Neural cell (in vitro differentiated cells): ENCODE data around the gene TSPEAR. TPM values are rescaled to one million over a fixed set of nuclear protein-coding genes. Genes with fewer than 3 reads are reported as not detected.

Source experiments
- H2AFZ ChIP-seq: fragments of 200-600, 300-800 bp; sonication (generic), shearing (Covaris generic); 2 replicates; pipeline ENCODE4 v1.6.0; 2014; ENCODE audit warnings: low read depth, mild to moderate bottlenecking, antibody characterized with exemption, low read length, moderate library complexity
- H3F3A ChIP-seq: fragments of 200-600 bp; shearing (Covaris generic); 2 replicates; pipeline ENCODE4 v1.6.1; 2016; ENCODE audit warnings: mild to moderate bottlenecking, moderate library complexity, mixed read lengths, antibody characterized with exemption, low read length; ENCODE audit not compliant: insufficient read depth, poor library complexity, severe bottlenecking
- H3K27ac ChIP-seq: fragments of 200-600, 300-800 bp; sonication (generic), shearing (Covaris generic); 2 replicates; pipeline ENCODE4 v1.5.1; 2014; ENCODE audit warnings: mild to moderate bottlenecking, low read length, moderate library complexity
- H3K27me3 ChIP-seq: fragments of 300-800, 200-600 bp; sonication (generic), shearing (Covaris generic); 2 replicates; pipeline ENCODE4 v1.6.0; 2014; ENCODE audit warnings: mild to moderate bottlenecking, low read depth, low read length, moderate library complexity; ENCODE audit not compliant: insufficient read depth
- H3K36me3 ChIP-seq: fragments of 300-800, 200-600 bp; sonication (generic), shearing (Covaris generic); 2 replicates; pipeline ENCODE4 v1.5.1; 2014; ENCODE audit warnings: mild to moderate bottlenecking, antibody characterized with exemption, low read length, moderate library complexity; ENCODE audit not compliant: insufficient read depth
- H3K4me2 ChIP-seq: fragments of 300-800, 200-600 bp; sonication (generic), shearing (Covaris generic); 2 replicates; pipeline ENCODE4 v1.6.0; 2014; ENCODE audit warnings: mild to moderate bottlenecking, low read length
- H3K4me3 ChIP-seq: fragments of 300-800, 200-600 bp; sonication (generic), shearing (Covaris generic); 2 replicates; pipeline ENCODE4 v1.5.1; 2014; ENCODE audit warnings: mild to moderate bottlenecking, low read length, moderate library complexity
- H3K79me2 ChIP-seq: fragments of 200-600 bp; shearing (Covaris generic); replicated peaks from 2 replicates; pipeline ENCODE4 v1.6.0; 2014; ENCODE audit warnings: mild to moderate bottlenecking, low read length, moderate library complexity; ENCODE audit not compliant: insufficient read depth
- H3K9ac ChIP-seq: fragments of 300-800, 200-600 bp; sonication (generic), shearing (Covaris generic); 2 replicates; pipeline ENCODE4 v1.6.1; 2016; ENCODE audit warnings: mild to moderate bottlenecking, low read length, mixed read lengths
- H3K9me2 ChIP-seq: fragments of 200-600 bp; shearing (Covaris generic); 2 replicates; pipeline ENCODE4 v1.6.1; 2016; ENCODE audit warnings: mild to moderate bottlenecking, low read length, mixed read lengths; ENCODE audit not compliant: insufficient read depth
- H3K9me3 ChIP-seq: fragments of 200-600, 300-800 bp; sonication (generic), shearing (Covaris generic); 2 replicates; pipeline ENCODE4 v1.6.1; 2016; ENCODE audit warnings: mild to moderate bottlenecking, mixed run types, low read length, moderate library complexity, mixed read lengths
- H4K20me1 ChIP-seq: fragments of 200-600 bp; shearing (Covaris generic); 2 replicates; pipeline ENCODE4 v1.6.1; 2016; ENCODE audit warnings: mild to moderate bottlenecking, mixed run types; ENCODE audit not compliant: insufficient read depth
- EP300 ChIP-seq: fragments of 450-650 bp; conservative IDR thresholded peaks from 2 replicates; pipeline ENCODE4 v1.6.1; 2014; ENCODE audit warnings: antibody characterized with exemption, mild to moderate bottlenecking, moderate library complexity; ENCODE audit not compliant: poor library complexity, severe bottlenecking
- EZH2 ChIP-seq: fragments of 200-600, 300-800 bp; shearing (Covaris generic), sonication (generic); IDR thresholded peaks from 2 replicates; pipeline ENCODE4 v1.6.1; 2014; ENCODE audit warnings: antibody characterized with exemption, low read length, borderline replicate concordance, mild to moderate bottlenecking; ENCODE audit not compliant: insufficient read depth, poor library complexity, severe bottlenecking
- MXI1 ChIP-seq: fragments of 450-650 bp; conservative IDR thresholded peaks from 2 replicates; pipeline ENCODE4 v1.6.1; 2014; ENCODE audit warnings: antibody characterized with exemption, mild to moderate bottlenecking; ENCODE audit not compliant: poor library complexity, severe bottlenecking
- POLR2AphosphoS5 ChIP-seq: IDR thresholded peaks from 2 replicates; pipeline ENCODE4 v1.6.1; 2012
- RAD21 ChIP-seq: fragments of 450-650 bp; conservative IDR thresholded peaks from 2 replicates; pipeline ENCODE4 v1.6.1; 2014; ENCODE audit warnings: antibody characterized with exemption, mild to moderate bottlenecking, moderate library complexity
- REST ChIP-seq: IDR thresholded peaks from 2 replicates; pipeline ENCODE4 v1.6.1; 2012; ENCODE audit warnings: borderline replicate concordance
- SMC3 ChIP-seq: fragments of 450-650 bp; conservative IDR thresholded peaks from 2 replicates; pipeline ENCODE4 v1.6.1; 2014; ENCODE audit warnings: antibody characterized with exemption, mild to moderate bottlenecking, moderate library complexity; ENCODE audit not compliant: poor library complexity
- TAF1 ChIP-seq: IDR thresholded peaks from 2 replicates; pipeline ENCODE4 v1.6.1; 2012; ENCODE audit warnings: low read depth
- polyA plus RNA-seq: library from polyadenylated mRNA; depleted of rRNA; stranded (reverse); fragments of >200 nt; gene quantifications from 2 replicates; pipeline ENCODE4 v1.2.3, GENCODE V29; 2014
- TF ChIP-seq, protein P1 (sequence below): fragments of 450-650 bp; IDR thresholded peaks from 2 replicates; pipeline ENCODE4 v1.5.1; 2014; ENCODE audit warnings: antibody characterized with exemption, mild to moderate bottlenecking, moderate library complexity; ENCODE audit not compliant: poor library complexity, severe bottlenecking

The TSPEAR gene
- polyA plus RNA-seq, 1 donor from 2014 or later: 0.19 TPM

- no peak overlapping the region for H3K4me3 ChIP-seq
- no peaks in the 10 kb centered on the region for H3K9me2 ChIP-seq
- H3K9me3 ChIP-seq: no peaks in the 10 kb centered on the region
- H3K36me3 ChIP-seq: no peaks in the 10 kb centered on the region
- H3K9ac ChIP-seq: no peak overlapping the region
- no peaks in the 10 kb centered on the region for H3K27me3 ChIP-seq
- H3F3A ChIP-seq: no peaks in the 10 kb centered on the region
- H3K27ac ChIP-seq: no peak overlapping the region
- TF ChIP-seq TAF1 (no peak), MXI1 (no peak), POLR2AphosphoS5 (no peak), RAD21 (no peak), EP300 (no peak), EZH2 (no peak), REST (no peak), SMC3 (no peak)
- TF ChIP-seq, protein P1, sequence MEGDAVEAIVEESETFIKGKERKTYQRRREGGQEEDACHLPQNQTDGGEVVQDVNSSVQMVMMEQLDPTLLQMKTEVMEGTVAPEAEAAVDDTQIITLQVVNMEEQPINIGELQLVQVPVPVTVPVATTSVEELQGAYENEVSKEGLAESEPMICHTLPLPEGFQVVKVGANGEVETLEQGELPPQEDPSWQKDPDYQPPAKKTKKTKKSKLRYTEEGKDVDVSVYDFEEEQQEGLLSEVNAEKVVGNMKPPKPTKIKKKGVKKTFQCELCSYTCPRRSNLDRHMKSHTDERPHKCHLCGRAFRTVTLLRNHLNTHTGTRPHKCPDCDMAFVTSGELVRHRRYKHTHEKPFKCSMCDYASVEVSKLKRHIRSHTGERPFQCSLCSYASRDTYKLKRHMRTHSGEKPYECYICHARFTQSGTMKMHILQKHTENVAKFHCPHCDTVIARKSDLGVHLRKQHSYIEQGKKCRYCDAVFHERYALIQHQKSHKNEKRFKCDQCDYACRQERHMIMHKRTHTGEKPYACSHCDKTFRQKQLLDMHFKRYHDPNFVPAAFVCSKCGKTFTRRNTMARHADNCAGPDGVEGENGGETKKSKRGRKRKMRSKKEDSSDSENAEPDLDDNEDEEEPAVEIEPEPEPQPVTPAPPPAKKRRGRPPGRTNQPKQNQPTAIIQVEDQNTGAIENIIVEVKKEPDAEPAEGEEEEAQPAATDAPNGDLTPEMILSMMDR: no peak
- no peaks in the 10 kb centered on the region for H3K79me2 ChIP-seq
- H3K4me2 ChIP-seq: no peak overlapping the region
- no peak overlapping the region for H2AFZ ChIP-seq
- no peaks in the 10 kb centered on the region for H4K20me1 ChIP-seq
These were observed 233.1 kb downstream of the TSPEAR start for GRCh38 chr21:44478124-44478800.

DNA sequence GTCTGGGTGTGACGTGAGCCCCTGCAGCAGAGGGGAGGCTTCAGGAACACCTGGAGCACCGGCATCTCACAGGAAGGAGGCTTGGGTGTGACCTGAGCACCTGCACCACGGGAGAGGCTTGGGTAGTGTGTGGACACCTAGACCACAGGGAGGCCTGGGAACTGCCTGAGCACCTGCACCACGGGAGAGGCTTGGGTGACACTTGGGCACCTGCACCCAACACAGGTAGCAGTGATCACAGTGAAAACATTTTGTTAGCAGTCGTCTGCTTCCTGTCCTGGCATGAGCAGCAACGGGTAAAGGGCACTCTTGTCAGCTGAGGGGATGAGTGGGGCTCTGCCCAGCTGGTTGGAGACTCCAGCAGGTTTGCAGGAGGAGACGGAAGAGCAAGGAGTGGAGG is 233.7 kb downstream of the TSPEAR start:
- no peaks in the 10 kb centered on the region for H3F3A ChIP-seq
- H3K36me3 ChIP-seq: no peaks in the 10 kb centered on the region
- no peaks in the 10 kb centered on the region for H4K20me1 ChIP-seq
- no peak overlapping the region for H3K4me3 ChIP-seq
- no peak overlapping the region for H3K9ac ChIP-seq
- H2AFZ ChIP-seq: no peak overlapping the region
- no peaks in the 10 kb centered on the region for H3K9me3 ChIP-seq
- no peak overlapping the region for H3K4me2 ChIP-seq
- no peaks in the 10 kb centered on the region for H3K79me2 ChIP-seq
- no peak for TF ChIP-seq MXI1
- TF ChIP-seq, protein P1: no peak
- TF ChIP-seq EP300: no peak
- TF ChIP-seq EZH2: no peak
- TF ChIP-seq RAD21: no peak
- TF ChIP-seq POLR2AphosphoS5: no peak
- TF ChIP-seq REST: no peak
- TF ChIP-seq TAF1: no peak
- TF ChIP-seq SMC3: no peak
- H3K9me2 ChIP-seq: no peaks in the 10 kb centered on the region
- H3K27ac ChIP-seq: no peak overlapping the region
- no peaks in the 10 kb centered on the region for H3K27me3 ChIP-seq
